HL-60 (cell line): ENCODE results near the gene PCDHA7.

ENCODE experiments used
- DNase-seq, 2 experiments: peaks; one replicate each; pipeline ENCODE4 v3.0.0-alpha.2; 2010 to 2020; ENCODE audit warnings: low read depth in 1 of 2, low spot score in 1 of 2
- H3K27ac ChIP-seq: fragments of 250-450 bp; sonication (Bioruptor Pico); replicated peaks from 2 replicates; pipeline ENCODE4 v1.5.1; 2020; ENCODE audit warnings: mild to moderate bottlenecking, moderate library complexity
- H3K27me3 ChIP-seq: fragments of 250-450 bp; sonication (Bioruptor Pico); 2 replicates; pipeline ENCODE4 v1.5.1; 2021; ENCODE audit warnings: mild to moderate bottlenecking, moderate library complexity; ENCODE audit not compliant: insufficient read depth, poor library complexity, severe bottlenecking
- H3K4me3 ChIP-seq: replicated peaks from 2 replicates; pipeline ENCODE4 v1.5.1; 2011; ENCODE audit warnings: mild to moderate bottlenecking, control low read depth, low read length; ENCODE audit not compliant: insufficient read depth
- CTCF ChIP-seq: IDR thresholded peaks from one replicate; pipeline ENCODE4 v1.5.1; 2011; ENCODE audit warnings: low read length, control low read depth, inconsistent platforms; ENCODE audit not compliant: insufficient read depth
- GABPA ChIP-seq: IDR thresholded peaks from 2 replicates; pipeline ENCODE4 v1.6.1; 2012; ENCODE audit warnings: low read depth
- POLR2AphosphoS5 ChIP-seq: IDR thresholded peaks from 2 replicates; pipeline ENCODE4 v1.6.1; 2012; ENCODE audit warnings: low read depth
- REST ChIP-seq: IDR thresholded peaks from 2 replicates; pipeline ENCODE4 v1.6.1; 2012; ENCODE audit warnings: low read depth; ENCODE audit not compliant: insufficient replicate concordance
- SPI1 ChIP-seq: IDR thresholded peaks from 2 replicates; pipeline ENCODE4 v1.6.1; 2012; ENCODE audit warnings: low read depth, mild to moderate bottlenecking, borderline replicate concordance

Gene PCDHA7

GRCh38 chr5:140883373-140883772, 49.3 kb downstream of the PCDHA7 start:
- TF ChIP-seq POLR2AphosphoS5 (no peak), SPI1 (no peak), CTCF (no peak), REST (no peak), GABPA (no peak)
- no peaks in the 10 kb centered on the region for H3K27me3 ChIP-seq
- H3K4me3 ChIP-seq = no peak overlapping the region
- H3K27ac ChIP-seq = no peak overlapping the region
- no peak for DNase-seq

- DNase-seq = no peak
These were observed 50.0 kb downstream of the PCDHA7 start for GRCh38 chr5:140883927-140884697.

More at GRCh38 chr5:140883927-140884697, 50.0 kb downstream of the PCDHA7 start:
- Histone ChIP-seq H3K27me3 (no peaks in the 10 kb centered on the region), H3K4me3 (no peak overlapping the region), H3K27ac (no peak overlapping the region)
- TF ChIP-seq POLR2AphosphoS5 = no peak
- no peak for TF ChIP-seq CTCF
- TF ChIP-seq REST = no peak
- no peak for TF ChIP-seq SPI1
- TF ChIP-seq GABPA = no peak
